Left ventricle myocardium inferior (tissue), 1 donor: Measurements from ENCODE around the gene KRTAP1-5. TPM values are rescaled to one million over a fixed set of nuclear protein-coding genes. Genes with fewer than 3 reads are reported as not detected.

Experiments used
- DNase-seq: peaks from one replicate; pipeline ENCODE4 v3.0.0-alpha.2; 2020
- H3K27ac ChIP-seq: fragments of 200-600 bp; replicated peaks from 2 replicates; pipeline ENCODE4 v1.8.0; 2021
- H3K27me3 ChIP-seq: fragments of 200-600 bp; 2 replicates; pipeline ENCODE4 v1.8.0; 2021; ENCODE audit warnings: low read depth
- H3K36me3 ChIP-seq: fragments of 200-600 bp; 2 replicates; pipeline ENCODE4 v1.8.0; 2021
- H3K4me1 ChIP-seq: fragments of 200-600 bp; 2 replicates; pipeline ENCODE4 v1.8.0; 2021
- H3K4me3 ChIP-seq: fragments of 200-600 bp; 2 replicates; pipeline ENCODE4 v1.8.0; 2021; ENCODE audit warnings: mild to moderate bottlenecking, moderate library complexity
- H3K9me3 ChIP-seq: fragments of 200-600 bp; replicated peaks from 2 replicates; pipeline ENCODE4 v1.8.0; 2021
- intact Hi-C: fragments of 100-400 bp; cut with micrococcal nuclease; formaldehyde crosslinking; loops from one replicate; pipeline ENCODE4 v1.11.0; 2022
- total RNA-seq: library from RNA; stranded (reverse); fragmentation: NEBNext Ultra II Directional; extraction: Animal tissue kit (Norgen Biotek cat#: 25700); gene quantifications from one replicate; pipeline ENCODE4 v1.2.1, GENCODE V29; 2021
- TF ChIP-seq, protein P1 (sequence below): fragments of 200-600 bp; IDR thresholded peaks from 2 replicates; pipeline ENCODE4 v1.8.0; 2021; ENCODE audit warnings: antibody characterized with exemption, mild to moderate bottlenecking, borderline replicate concordance
- donor health status: DM: no; HTN: yes; CAD: no; lungs with severe emphysema.

The KRTAP1-5 gene
- total RNA-seq, 1 donor from 2014 or later, result not detected

DNA sequence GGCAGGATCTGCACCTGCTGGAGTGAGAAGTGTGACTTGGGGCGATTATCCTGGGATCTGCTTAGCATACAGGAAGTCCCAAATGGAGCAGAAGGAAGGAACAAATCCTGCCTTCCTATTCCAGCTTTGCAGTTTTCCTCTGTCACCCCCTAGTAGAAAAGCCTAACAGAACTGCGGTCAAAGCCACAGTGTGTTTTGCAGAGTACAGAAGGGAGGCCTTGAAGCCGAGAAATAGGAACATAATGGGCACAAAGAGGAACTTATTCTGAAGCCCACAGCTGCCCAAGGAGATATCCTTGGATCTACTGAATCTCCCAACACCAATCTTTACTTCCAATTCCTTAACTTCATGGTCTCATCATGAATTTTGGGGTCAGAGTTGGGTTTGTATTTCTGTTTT is 8.5 kb downstream of the KRTAP1-5 start:
- H3K9me3 ChIP-seq, result no peaks in the 10 kb centered on the region
- no peak overlapping the region for H3K27ac ChIP-seq
- H3K27me3 ChIP-seq, result no peaks in the 10 kb centered on the region
- intact Hi-C loops, result no loop called here
- H3K36me3 ChIP-seq, result no peaks in the 10 kb centered on the region
- peaks cover 7% of the 10 kb centered on the region for H3K4me1 ChIP-seq
- TF ChIP-seq, protein P1, sequence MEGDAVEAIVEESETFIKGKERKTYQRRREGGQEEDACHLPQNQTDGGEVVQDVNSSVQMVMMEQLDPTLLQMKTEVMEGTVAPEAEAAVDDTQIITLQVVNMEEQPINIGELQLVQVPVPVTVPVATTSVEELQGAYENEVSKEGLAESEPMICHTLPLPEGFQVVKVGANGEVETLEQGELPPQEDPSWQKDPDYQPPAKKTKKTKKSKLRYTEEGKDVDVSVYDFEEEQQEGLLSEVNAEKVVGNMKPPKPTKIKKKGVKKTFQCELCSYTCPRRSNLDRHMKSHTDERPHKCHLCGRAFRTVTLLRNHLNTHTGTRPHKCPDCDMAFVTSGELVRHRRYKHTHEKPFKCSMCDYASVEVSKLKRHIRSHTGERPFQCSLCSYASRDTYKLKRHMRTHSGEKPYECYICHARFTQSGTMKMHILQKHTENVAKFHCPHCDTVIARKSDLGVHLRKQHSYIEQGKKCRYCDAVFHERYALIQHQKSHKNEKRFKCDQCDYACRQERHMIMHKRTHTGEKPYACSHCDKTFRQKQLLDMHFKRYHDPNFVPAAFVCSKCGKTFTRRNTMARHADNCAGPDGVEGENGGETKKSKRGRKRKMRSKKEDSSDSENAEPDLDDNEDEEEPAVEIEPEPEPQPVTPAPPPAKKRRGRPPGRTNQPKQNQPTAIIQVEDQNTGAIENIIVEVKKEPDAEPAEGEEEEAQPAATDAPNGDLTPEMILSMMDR, result no peak
- H3K4me3 ChIP-seq, result no peak overlapping the region
- no peak for DNase-seq

DNA sequence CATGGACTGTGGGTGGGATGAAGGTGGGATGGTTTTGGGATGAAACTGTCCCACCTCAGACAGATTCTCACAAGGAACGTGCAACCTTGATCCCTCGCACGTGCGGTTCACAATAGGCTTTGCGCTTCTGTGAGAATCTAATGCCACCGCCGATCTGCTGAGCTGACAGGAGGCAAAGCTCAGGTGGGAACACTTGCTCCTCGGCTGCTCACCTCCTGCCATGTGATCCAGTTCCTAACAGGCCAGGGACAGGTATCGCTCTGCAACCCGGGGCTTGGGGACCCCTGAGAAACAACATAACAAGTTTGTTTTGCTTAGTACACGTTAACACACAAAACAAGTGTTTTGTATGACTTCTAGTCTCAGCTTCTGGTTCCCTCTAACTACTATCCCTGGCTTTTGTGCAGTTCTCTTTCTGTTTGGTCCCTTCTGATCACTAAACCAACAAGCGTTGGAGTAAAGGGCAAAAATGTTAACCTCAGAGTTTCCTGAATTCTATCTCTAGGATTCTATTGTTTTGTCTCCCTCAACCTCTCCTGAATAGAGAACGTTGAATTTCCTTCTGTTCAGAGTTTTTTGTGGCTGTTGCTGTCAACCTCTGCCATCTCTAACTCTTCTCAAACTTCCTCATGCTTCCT is 10.3 kb downstream of the KRTAP1-5 start:
- Histone ChIP-seq H3K4me1 (peaks cover 8% of the 10 kb centered on the region), H3K4me3 (no peak overlapping the region), H3K36me3 (no peaks in the 10 kb centered on the region), H3K27me3 (no peaks in the 10 kb centered on the region), H3K27ac (no peak overlapping the region), H3K9me3 (no peaks in the 10 kb centered on the region)
- no peak for DNase-seq
- intact Hi-C loops, result no loop called here
- TF ChIP-seq, protein P1, result no peak

DNA sequence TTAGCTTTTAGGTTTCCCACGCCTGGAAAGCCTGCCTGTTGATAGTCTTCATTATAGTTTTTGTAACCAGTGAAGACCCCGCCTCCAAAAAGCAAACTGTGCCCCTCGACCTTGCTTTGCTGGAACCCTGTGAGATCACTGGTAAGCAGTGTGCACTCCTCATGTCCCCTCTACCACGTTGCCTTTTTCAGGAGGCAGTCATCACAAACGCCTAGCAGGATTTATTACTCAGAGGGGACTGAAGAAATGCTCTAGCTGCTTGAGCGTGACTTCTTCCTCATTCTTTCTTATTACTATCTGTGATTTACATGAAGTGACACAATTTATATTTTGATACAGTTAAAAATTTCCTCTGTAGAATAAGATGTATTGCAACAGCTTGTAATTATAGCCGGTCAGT is 11.6 kb downstream of the KRTAP1-5 start:
- H3K4me1 ChIP-seq, result peaks cover 8% of the 10 kb centered on the region
- TF ChIP-seq, protein P1, result no peak
- intact Hi-C loops, result no loop called here

DNA sequence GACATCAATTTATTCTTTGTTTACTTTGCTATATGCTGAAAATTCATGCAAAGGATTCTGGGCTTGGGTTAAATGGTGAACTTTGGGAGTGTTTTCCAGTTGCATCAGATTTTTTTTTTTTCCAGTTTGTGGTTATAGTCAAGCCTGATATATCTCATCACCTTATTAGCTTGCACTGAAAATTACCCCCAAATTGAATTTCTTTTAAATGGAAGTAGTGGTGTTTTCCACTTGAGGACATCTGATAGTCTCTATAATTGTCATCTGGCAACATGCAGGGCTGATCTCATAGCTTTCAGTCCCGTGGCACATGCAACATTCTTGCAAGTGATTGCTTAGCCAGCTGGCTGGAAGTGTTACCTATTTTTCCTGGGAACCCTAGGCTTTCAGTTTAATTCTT is 13.4 kb downstream of the KRTAP1-5 start:
- TF ChIP-seq, protein P1, result no peak

More for the DNA sequence above, 11.6 kb downstream of the KRTAP1-5 start:
- DNase-seq, result no peak
- Histone ChIP-seq H3K4me3 (no peak overlapping the region), H3K9me3 (no peaks in the 10 kb centered on the region), H3K36me3 (no peaks in the 10 kb centered on the region), H3K27ac (no peak overlapping the region), H3K27me3 (no peaks in the 10 kb centered on the region)

DNA sequence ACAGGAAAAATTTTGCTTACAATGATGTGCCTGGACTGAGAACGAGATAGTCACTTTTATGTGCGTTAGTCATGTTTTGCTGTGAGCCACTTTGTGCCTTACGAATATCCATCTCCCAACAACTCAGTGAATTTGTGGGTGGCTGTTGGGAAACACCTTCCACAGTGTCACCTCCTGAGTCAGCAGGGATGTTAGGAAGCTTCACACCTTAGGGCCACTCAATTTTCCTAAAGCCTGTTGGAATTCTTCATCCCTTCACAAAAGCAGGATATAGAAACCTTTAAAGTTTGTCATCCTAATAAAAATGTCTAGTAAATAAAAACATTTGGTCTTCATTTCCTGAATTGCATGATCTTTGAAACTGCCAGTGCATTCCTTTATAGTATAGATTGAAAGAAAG is 13.8 kb downstream of the KRTAP1-5 start:
- no peak overlapping the region for H3K4me3 ChIP-seq
- H3K4me1 ChIP-seq, result peaks cover 8% of the 10 kb centered on the region
- no peaks in the 10 kb centered on the region for H3K9me3 ChIP-seq
- no peak for DNase-seq
- intact Hi-C loops, result no loop called here
- H3K27me3 ChIP-seq, result no peaks in the 10 kb centered on the region
- no peaks in the 10 kb centered on the region for H3K36me3 ChIP-seq
- H3K27ac ChIP-seq, result no peak overlapping the region
- TF ChIP-seq, protein P1, result no peak

More for the DNA sequence above, 13.4 kb downstream of the KRTAP1-5 start:
- Histone ChIP-seq H3K36me3 (no peaks in the 10 kb centered on the region), H3K4me3 (no peak overlapping the region), H3K27me3 (no peaks in the 10 kb centered on the region), H3K4me1 (peaks cover 8% of the 10 kb centered on the region), H3K27ac (no peak overlapping the region), H3K9me3 (no peaks in the 10 kb centered on the region)
- no peak for DNase-seq
- intact Hi-C loops, result no loop called here
